ELR (cell line): ENCODE results near the gene TCF7L1.
A peak's percentile ranks its signal among the peaks of the same experiment; 100 is the strongest.
"Not testable (repeated sequence)": the region's sequence is repeated elsewhere in the genome, so short reads cannot be mapped to it uniquely, and the experiment has no call there.

Experiments used
- DNase-seq: peaks from one replicate; pipeline ENCODE4 v3.0.0-alpha.2; 2015; ENCODE audit warnings: low read depth

Gene TCF7L1

DNA sequence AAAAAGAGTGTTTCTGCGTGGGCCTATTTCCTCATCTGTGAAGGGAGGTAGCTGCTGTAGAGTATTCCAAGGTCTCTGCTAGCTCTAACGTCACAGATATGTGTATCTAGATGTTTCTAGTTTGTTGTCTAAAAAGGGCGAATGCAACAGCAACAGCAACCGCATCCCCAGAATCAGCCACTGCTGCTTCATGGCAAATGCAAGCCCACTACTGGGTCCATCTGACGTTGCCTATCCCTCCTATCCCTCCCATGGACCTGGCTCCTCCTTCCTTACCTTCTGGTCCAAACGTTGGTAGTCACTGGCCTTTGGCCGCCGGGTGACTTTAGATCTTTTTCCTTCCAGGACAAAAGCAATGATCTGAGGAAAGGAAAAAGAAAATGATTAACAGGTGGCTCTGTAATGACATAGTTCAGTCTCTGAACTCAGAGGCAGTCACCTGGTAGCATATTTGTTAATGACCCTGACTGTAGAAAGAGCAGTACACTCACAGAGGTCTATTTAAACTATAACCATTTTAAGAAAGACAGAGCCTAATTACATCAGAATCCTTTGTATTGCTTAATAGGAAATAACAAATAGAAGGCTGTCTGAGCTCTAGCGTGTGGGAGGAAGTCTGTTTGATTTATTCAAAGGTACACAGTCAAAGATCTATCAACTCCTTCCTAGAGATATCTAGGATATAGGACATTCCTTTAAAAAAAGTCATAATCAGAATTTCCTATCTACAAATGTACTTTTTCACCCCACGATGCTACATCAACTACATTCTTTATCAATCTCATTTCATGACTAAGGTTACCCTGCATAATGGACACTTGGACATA is 191.7 kb downstream of the TCF7L1 start:
- DNase-seq: peak; percentile 18

- no peak for DNase-seq
Observed at GRCh38 chr2:85325466-85325811, 192.2 kb downstream of the TCF7L1 start.

- peak; percentile 52 for DNase-seq
Observed at GRCh38 chr2:85326406-85327159, 193.4 kb downstream of the TCF7L1 start.

- peak; percentile 62 for DNase-seq
Observed at GRCh38 chr2:85327160-85327821, 194.1 kb downstream of the TCF7L1 start.

- peak; percentile 95 for DNase-seq
Observed at GRCh38 chr2:85327822-85328617, 194.8 kb downstream of the TCF7L1 start, which contains the start of gene TGOLN2. TGOLN2 (minus strand) TSS chr2:85327989; CDS start chr2:85327962, 27 bp downstream.

DNA sequence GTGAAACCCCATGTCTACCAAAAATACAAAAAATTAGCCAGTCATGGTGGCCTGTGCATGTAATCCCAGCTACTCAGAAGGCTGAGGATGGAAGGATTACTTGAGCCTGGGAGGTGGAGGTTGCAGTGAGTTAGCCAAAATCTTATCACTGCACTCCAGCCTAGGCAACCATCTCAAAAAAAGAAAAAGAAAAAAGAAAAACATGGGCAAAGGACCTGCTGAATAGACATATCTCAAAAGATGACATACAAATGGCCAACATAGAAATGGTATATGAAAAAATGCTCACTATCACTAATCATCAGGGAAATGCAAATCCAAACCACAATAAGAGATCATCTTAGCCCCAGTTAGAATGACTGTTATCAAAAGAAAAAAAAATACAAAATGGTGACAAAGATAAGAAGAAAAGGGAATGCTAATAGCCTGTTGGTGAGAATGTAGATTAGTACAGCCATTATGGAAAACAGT is 196.0 kb downstream of the TCF7L1 start:
- DNase-seq: no peak

DNA sequence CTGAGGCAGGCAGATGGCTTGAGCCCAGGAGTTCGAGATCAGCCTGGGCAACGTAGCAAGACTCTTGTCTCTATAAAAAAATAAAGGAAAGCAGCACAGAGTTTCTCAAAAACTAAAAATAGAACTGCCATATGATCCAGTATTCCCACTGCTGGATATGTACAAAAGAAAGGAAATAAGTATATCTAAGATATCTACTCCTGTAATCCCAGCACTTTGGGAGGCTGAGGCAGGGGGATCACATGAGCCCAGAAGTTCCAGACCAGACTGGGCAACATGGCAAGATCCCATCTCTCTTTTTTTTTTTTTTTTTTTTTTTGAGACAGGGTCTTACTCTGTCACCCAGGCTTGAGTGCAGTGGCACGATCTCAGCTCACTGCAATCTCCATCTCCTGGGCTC is 196.5 kb downstream of the TCF7L1 start:
- not testable (repeated sequence) for DNase-seq

DNA sequence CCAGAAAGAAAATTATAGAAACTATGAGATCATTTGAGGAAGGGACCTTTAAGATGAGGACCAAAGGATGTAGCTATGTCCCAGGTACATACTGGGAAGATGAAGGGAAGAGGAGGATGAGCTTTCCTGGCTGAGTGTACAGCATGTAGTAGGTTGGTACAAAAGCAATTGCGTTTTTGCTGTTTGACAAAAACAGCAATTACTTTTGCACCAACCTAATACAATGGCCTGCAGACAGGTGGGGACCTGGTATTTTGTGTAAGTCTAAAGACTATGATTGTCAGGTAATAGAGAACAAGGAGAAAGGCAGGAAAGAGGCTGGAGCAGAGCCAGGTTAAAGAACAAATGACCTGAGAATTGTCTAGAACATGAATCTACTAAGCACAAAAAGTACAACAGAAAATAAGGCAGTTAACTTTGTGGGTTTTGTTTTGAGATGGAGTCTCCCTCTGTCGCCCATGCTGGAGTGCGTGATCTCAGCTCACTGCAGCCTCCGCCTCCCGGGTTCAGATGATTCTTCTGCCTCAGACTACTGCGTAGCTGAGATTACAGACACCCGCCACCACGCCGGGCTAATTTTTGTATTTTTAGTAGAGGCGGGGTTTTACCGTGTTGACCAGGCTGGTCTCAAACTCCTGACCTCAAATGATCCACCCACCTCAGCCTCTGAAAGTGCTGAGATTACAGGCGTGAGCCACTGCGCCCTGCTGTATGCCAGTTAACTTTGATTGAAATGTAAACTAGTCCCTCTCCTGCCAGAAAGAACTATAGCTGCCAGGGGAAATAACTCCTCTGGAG is 197.8 kb downstream of the TCF7L1 start:
- no peak for DNase-seq

GRCh38 chr2:85333877-85334276 is 200.7 kb downstream of the TCF7L1 start:
- not testable (repeated sequence) for DNase-seq

DNA sequence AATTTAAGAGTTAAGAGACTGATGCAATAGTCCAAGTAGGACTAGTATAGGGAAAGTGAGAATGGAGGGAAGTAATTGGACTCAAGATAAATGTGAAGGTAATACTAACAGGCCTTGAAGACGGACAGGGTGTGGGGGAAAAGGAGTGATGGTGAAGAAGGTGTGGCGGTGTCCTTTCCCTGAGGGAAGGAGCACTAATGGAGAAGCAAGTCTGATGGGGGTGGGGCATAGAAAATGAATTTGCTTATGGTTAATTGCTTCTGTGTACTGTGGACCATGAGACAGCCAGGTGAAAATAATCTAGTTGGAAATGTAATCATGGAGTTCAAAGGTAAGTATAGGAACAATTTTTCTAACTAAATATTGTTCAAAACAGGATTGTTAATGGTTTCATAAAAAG is 201.7 kb downstream of the TCF7L1 start:
- DNase-seq: no peak

GRCh38 chr2:85340034-85340892 is 207.1 kb downstream of the TCF7L1 start:
- no peak for DNase-seq

DNA sequence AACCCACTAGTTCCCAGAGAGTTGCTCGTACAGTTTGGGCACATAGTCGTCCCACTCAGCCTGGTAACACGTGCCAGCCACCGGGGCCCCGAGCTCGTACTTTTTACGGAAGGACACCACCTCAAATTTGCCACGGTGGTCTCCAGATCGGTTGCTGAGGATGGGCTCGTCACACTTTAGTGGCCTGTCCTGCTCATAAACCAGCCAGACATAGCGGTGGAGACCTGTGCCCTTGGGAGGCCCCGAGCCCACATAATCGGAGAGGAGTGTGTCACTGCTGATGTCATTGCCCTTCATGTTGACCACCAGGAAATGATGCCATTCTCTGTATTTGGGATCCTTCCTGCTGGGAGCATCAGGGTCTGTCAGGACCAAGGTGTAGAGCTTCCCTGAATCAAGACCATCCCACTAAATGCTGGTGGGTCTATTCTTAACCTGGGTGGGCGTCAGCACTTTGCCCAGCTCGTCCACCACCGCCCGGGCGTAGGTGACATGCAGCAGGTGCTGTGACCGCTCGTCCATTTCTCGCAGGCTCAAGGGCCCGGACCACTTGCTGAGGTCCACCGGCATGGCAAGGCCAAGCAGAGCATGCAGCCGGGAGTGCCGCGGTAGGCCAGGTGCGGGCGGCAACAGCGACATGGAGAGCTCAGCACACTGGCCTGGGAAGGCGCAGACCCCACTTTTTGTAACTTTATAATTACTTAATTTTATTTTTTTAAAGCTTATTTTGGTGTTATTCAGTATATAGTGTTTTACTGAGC is 208.3 kb downstream of the TCF7L1 start:
- no peak for DNase-seq

DNA sequence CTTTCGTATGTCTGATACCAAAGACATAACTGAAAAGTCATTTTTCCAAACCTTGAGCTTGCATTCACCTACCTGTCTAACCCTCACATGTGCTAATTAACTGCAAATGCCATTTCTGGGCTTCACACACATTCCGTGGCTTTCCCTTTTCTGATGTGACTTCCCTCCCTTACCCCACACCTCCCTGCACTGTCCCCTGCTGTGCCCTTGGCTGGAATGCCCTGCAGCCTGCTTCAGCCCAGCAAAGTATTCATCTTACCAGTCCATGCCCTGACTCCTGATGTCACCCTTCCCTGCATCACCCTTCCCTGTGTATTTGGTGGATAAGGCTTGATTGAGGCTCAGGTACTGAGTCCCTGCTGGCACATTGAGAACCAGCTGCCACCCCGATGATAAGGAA is 209.0 kb downstream of the TCF7L1 start:
- no peak for DNase-seq

- not testable (repeated sequence) for DNase-seq
Observed at GRCh38 chr2:85343207-85343895, 210.2 kb downstream of the TCF7L1 start.

DNA sequence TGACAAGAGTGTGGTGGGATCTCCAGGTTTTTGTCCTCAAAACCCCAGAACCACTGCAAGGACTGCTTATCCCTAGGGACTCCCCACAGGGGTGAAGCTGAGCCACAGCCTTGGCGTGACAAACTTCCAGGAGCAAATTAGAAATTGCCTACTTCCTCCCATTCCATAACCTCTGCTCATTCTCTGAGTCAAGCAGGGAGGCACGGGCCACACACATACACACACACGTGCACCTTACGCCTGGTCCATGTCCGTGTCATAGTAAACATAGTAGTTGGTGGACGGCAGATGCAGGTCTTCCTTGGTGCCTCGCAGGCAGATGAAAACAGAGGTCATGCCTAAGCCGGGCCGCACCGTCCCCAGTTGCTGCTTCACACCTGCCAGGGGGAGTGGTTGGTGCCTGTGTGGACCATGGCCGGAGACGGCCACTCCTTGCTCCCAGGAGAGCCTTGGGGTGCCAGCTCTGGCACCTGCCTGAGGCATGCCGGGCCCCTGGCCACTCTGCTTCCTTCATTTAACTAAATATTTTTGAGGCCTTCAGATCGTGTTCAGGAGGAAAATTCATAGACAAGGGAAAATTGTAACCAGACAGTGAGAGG is 211.3 kb downstream of the TCF7L1 start:
- DNase-seq: no peak

- DNase-seq: no peak
Observed at GRCh38 chr2:85347599-85347998, 214.4 kb downstream of the TCF7L1 start.

GRCh38 chr2:85353876-85354285 is 220.7 kb downstream of the TCF7L1 start:
- DNase-seq: peak; percentile 62
